HFF-Myc (cell line): ENCODE measurements around the gene ALOX12B.
"Not testable (repeated sequence)": the region's sequence is repeated elsewhere in the genome, so short reads cannot be mapped to it uniquely, and the experiment has no call there.

Experiments
- DNase-seq: peaks from one replicate; pipeline ENCODE4 v3.0.0-alpha.2; 2011; ENCODE audit warnings: low read depth; ENCODE audit errors: extremely low read depth
- H3K4me3 ChIP-seq: replicated peaks from 2 replicates; pipeline ENCODE4 v1.5.1; 2011; ENCODE audit warnings: low read depth, mild to moderate bottlenecking, control low read depth, low read length
- CTCF ChIP-seq: IDR thresholded peaks from 2 replicates; pipeline ENCODE4 v1.5.1; 2012; ENCODE audit warnings: mild to moderate bottlenecking, low read depth, low read length, control low read depth; ENCODE audit errors: missing control alignments

Gene ALOX12B

GRCh38 chr17:8031950-8032349 is 55.6 kb downstream of the ALOX12B start:
- TF ChIP-seq CTCF, result no peak
- DNase-seq, result no peak
- H3K4me3 ChIP-seq, result no peak overlapping the region

- no peak for TF ChIP-seq CTCF
- DNase-seq, result no peak
- H3K4me3 ChIP-seq, result no peak overlapping the region
Measured at GRCh38 chr17:8031261-8031661, 56.3 kb downstream of the ALOX12B start.

DNA sequence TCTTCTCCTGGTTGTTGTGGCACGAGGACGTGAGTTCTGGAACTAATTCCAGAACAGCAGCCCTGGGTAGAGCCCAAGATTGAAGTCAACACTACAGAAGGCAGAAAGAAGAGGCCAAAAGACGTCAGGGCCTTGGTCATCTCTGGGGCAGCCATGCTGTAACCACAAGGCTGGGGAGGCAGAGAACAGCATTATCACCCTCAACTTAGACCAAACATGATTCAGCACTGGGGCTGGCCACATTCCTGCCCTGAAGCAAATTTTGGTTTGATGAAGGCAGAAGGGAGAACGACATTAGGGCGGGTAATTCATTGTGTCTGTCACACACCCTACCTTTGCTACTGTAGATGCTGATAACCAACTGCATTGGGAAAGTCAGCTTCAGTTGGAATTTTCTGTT is 58.4 kb downstream of the ALOX12B start:
- no peak for TF ChIP-seq CTCF
- no peak for DNase-seq
- no peak overlapping the region for H3K4me3 ChIP-seq

DNA sequence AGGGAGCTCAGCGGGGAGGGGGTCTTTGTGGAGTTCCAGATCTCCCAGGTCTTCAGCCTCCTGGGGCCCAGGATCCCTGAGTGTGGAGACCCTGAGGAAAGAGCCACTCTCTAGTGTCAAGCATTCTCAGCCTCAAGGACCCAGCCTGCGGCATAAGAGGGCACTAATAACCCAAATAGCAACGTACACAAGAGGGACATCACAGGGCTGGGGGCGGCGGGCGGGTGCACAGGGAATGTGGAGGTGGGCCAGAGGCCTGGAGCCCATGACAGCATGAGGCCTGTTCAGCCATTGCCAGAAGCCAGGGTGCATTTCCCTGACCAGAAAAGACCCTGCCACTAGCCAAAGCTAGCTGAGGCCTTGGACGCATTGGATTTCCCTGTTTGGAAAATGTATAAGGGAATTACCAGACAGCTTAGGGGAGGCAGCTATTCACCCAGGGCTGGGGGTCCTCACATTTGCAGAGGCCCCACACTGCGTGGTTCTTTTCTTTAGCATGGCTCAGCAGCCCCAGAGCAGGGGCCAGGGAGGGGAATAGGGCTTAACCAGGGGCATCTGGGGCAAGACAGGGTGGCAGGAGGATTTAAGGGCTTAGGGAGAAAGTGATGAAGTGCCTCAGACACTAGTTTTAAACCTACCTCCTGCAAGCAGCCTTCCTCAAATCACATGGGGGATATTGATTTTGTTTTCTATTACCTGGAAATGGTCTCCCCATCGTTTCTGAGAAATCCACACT is 62.2 kb downstream of the ALOX12B start:
- no peak for DNase-seq
- no peak for TF ChIP-seq CTCF
- no peak overlapping the region for H3K4me3 ChIP-seq

DNA sequence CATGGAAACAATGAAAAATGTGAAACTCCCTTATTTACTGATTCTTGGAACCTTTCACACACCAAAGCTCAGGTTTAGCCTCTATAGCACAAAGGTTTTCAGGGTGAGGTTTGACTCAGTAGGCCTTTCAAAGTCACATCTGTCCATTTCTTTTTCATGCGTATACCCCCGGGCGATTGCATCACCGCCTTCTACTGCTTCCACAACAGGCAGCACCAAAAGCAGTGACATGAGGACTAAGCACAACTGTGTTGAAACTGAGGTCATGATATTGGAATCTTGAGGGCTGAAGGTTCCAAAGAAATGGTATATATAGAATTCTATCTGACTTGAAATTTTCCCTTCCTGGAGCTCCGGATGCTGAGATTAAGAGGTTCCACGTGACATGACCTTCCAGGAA is 63.4 kb downstream of the ALOX12B start:
- not testable (repeated sequence) for DNase-seq, H3K4me3 ChIP-seq
